ENCODE measurements around the gene ADGRG2.

- TF ChIP-seq CTCF (IDR thresholded peaks at IDR 0.05), result no peak
- TF ChIP-seq IRF2 (CRISPR knock-in tag; IDR thresholded peaks at IDR 0.05; ENCODE audit: borderline replicate concordance, low read depth), result no peak
- TF ChIP-seq CREB1 (CRISPR knock-in tag; IDR thresholded peaks at IDR 0.05), result no peak
- no peak for TF ChIP-seq HMGXB4 (CRISPR knock-in tag; IDR thresholded peaks at IDR 0.05)
- TF ChIP-seq IRF1 (CRISPR knock-in tag; IDR thresholded peaks at IDR 0.05), result no peak
- no peak for TF ChIP-seq ESRRA (CRISPR knock-in tag; IDR thresholded peaks at IDR 0.05; ENCODE audit: borderline replicate concordance)
- no peak for TF ChIP-seq FOXK1 (CRISPR knock-in tag; IDR thresholded peaks at IDR 0.05)
- TF ChIP-seq PRRX2 (CRISPR knock-in tag; IDR thresholded peaks at IDR 0.05), result no peak
- no peak for TF ChIP-seq SP1 (CRISPR knock-in tag; conservative IDR thresholded peaks at IDR 0.05)
- TF ChIP-seq, protein P1, sequence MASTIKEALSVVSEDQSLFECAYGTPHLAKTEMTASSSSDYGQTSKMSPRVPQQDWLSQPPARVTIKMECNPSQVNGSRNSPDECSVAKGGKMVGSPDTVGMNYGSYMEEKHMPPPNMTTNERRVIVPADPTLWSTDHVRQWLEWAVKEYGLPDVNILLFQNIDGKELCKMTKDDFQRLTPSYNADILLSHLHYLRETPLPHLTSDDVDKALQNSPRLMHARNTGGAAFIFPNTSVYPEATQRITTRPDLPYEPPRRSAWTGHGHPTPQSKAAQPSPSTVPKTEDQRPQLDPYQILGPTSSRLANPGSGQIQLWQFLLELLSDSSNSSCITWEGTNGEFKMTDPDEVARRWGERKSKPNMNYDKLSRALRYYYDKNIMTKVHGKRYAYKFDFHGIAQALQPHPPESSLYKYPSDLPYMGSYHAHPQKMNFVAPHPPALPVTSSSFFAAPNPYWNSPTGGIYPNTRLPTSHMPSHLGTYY (CRISPR knock-in tag; IDR thresholded peaks at IDR 0.05), result no peak
- no peak for TF ChIP-seq ATF1 (CRISPR knock-in tag; IDR thresholded peaks at IDR 0.05)
- TF ChIP-seq, protein P2, sequence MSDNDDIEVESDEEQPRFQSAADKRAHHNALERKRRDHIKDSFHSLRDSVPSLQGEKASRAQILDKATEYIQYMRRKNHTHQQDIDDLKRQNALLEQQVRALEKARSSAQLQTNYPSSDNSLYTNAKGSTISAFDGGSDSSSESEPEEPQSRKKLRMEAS (CRISPR knock-in tag; IDR thresholded peaks at IDR 0.05), result no peak
- no peak for TF ChIP-seq ZNF121 (CRISPR knock-in tag; IDR thresholded peaks at IDR 0.05)
- TF ChIP-seq ZNF317 (CRISPR knock-in tag; IDR thresholded peaks at IDR 0.05; ENCODE audit: borderline replicate concordance, low read depth), result no peak
Observed at GRCh38 chrX:19086102-19086772, 36.0 kb downstream of the ADGRG2 start.

Data from WTC11 (cell line).